ENCODE data around the gene AOPEP.

Gene AOPEP

DNA sequence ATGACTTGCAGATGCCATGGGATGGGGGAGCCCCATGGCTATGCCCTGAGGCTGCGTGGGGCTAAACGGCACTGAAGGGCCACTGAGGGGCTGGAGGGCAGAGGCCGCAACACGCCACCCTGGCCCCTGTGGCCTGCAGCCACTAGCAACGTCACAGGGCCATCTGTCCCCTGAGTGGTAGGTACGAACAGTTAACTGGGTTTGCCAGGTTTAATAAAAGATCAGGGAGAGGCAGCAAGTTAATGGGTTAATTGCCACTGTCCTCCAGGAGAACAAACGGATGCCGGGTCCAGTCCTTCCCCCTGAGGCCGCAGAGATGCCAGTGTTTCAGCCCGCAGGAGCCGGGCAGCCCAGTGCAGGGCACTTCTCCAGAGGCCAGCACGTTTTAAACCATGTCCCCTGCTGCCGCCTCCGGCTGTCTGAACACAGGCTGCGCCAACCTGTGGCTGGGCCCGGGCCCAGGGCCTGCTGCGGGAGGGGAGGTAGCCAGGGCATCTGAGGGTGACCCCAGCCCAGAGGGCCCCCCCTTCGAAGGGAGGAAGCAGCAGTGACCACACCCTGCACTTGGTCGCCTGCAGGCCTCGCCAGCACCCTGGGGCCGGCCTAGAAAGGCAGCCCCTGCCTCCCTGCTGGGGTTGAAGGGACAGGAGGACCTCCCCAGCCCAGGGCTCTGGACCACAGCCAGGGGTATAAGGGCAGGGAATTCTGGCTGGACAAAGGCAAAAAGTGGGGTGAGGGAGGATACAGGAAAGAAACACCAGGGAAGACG, 363.7 kb downstream of the AOPEP start:
- no peak for DNase-seq

DNA sequence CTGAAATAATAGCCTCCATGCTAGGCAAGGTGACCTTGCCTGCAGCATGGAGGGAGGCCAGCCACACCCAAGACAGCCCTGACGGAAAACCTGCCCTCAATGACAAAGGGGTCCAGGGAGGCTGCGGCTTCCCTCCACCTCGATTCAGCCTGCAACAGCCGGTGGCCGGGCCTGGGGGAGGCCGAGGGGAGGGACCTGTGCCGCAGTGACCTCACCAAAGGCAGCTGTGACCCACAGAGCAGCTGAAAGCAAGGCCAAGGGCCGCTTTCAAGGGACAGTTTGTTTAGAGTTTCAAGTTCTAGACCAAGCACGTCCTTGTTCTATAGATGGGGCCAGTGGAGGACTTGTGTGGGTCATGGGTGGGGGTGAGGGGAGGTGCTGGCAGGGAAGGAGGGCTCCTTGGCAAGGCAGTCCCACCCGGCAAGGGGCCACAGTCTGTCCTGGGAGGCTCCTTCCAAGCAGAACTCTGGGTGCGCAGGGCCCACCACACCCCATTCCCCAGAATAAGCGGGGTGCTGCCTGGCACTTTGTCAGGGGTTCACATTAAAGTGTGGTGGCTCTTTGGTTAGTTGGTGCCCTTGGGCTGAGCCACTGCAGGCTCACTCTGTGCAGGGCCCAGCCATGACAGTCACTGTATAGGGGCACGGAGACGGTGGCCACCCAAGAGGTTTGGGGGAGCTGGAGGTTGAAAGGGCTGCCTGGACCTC, 364.5 kb downstream of the AOPEP start:
- no peak for DNase-seq

DNA sequence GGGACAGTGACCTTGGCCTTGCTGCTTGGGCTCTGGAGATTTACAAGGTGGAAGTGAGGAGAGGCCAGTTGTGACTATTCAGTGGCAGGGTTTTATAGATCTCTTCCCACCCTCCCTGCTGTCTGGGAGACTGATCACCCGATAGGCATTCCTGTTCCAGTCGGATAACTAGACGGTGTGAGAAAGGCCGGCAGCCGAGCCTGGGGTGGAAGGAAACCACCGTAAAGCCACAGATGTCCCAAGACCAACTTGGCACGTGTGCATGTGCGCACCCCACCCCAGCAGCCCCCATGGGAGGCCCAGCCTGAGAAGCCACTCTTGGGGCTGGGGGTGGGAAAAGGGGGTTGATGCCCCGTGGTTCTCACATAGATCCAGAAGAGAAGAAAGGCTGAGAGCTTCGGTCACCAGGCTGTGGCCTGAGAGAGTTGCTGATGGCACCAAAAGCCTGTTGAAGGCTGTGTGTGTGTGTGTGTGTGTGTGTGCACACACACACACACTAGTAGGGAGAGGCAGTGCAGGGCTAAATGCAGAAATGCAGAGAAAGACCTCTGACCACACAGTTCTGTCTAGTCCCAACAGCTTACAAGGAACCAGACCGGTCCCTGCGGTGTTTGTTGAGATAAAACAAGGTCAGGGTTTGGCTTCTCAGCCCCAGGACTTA, 365.2 kb downstream of the AOPEP start:
- DNase-seq = no peak

DNA sequence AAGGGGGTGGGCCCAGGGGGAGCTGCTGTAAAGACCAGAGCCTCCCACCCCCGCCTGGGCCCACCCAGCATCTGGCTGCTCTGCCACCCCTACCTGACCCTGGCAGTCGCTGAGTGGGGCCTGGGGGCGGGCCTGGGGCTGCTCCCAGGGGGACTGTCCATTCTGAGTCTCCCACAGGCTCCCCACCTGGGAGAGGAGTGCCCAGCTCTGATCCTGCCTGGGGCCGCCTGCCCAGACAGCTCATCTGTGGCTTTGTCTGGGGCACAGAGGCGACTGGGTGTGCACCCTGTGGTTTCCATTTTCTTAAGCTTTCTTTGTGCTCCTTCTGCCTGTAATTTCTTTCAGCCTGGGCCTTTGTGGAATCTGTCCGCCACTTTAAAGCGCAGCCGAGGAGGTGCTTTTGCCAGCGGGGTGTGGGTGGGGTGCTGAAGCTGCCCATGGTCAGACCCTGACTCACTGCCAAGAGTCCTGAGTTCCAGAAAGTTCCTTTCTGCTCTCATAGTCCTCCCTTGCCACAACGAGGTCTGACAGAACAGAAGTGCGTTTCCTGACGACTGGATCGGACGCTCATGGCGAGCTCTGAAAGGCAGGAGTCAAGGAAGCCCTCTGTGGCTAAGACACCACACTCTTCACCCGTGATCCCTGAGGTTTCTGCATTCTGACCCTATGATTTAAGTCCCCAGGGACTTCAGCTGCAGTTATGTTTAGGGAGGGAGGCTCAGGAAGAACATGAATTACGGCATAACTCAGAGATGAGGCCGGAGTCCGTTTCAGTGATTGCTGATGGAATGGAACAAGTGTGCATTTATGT, 366.0 kb downstream of the AOPEP start:
- no peak for DNase-seq

DNA sequence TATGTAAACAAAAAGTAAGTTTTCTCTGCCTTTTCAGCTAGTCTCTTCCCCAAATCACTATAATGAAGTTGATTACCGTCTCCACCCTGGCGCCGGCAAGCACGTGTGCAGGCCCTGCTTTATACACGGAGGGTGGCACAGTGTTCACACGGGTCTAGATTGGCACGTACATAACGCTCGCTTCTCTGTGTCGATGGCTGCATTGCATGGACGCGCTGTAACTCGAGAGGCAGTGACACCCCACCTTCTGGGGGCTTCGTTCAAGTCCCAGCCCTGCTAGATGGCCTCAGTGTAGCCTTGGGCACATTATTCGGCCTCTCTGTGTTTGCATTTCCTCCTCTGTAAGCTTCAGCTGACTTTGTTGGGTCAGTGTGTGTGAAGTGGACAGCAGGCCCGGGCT, 367.1 kb downstream of the AOPEP start:
- DNase-seq = no peak

DNA sequence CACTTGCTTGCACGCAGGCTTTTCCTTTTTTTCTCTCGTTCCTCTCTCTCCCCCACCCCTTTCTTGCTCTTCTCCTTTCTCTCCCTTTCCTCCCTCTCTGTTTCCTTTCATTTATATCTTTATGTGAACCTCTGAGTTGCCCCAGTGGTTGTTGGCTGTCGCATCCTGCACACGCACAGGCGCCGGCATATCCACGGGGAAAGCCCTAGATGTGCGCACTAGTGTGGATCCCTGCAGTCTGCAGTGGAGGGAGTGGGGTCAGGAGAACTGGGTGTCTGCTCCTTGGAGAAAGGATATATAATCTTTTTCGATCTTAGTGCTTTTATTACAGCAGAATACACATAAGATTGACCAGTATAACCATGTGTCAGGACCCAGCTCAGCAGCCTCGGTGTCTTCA, 367.5 kb downstream of the AOPEP start:
- no peak for DNase-seq

DNA sequence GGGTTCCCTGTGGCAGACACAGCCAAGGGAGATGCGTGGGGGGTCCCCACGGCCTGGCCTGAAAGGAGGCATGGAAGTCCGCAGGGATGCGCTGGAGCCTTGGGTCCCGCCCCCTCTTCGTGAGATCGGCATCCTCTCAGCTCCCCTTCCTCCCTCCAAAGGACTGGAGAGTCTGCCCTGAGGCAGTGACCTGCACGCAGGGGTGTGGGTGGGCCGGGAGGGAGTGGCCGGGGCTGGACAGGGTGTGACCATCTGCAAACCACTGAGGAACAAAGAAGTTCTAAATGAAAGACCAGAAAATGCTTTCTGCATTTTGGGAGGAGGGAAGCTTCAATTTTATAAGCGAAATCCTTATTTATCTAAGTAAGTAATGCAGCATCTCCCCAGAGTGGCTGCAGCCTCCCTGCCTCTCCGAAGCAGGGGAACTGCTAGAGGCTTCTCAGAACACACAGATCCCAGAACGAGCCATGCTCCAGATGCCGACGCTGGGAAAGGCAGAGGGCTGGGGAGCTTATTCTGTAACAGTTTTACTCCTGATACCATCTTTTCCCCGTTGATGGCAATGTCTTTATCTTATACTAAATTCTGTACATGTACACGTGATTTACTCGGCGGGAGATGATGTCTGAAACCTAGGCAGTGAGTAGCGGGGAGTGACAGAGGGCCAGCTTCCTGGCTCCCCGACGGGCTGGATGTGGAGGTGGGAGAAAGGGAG, 369.3 kb downstream of the AOPEP start:
- no peak for DNase-seq

DNA sequence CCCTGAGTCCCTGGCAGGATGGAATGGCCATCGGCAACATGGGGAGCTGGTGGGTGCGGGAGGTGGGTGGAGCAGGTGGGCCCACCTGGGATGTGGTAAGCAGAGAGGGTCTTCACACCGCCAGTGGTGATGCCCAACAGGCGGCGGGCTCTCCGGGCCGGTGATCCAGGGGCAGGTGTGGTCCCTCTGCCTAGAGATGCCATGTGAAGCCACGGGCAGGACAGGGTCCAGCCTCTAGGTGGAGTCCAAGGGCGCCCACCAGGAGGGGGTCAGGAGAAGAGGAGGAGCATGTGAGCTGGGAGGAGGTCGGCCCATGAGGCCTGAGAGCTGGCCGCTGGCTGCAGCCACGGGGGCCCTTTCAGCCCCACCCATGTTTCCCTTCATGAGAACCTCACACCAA, 369.9 kb downstream of the AOPEP start:
- no peak for DNase-seq

DNA sequence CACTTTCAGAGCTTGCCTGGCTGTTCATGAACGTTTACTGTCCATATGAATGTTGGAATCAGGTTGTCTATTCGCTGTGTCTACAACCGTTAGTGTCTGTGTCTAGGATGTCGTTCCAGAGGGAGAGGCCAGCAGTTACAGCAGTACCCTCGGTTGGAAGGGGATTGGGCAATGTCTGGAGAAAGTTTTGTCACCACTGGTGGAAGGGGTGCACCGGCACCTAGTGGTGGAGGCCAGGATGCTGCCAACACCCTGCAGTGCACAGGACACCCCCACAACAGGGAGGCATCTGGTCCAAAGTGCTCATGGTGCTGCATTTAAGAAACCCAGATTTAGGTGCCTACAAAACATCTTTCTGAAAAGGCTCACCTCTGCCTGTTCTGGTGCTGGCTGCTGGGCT, 370.3 kb downstream of the AOPEP start:
- no peak for DNase-seq

DNA sequence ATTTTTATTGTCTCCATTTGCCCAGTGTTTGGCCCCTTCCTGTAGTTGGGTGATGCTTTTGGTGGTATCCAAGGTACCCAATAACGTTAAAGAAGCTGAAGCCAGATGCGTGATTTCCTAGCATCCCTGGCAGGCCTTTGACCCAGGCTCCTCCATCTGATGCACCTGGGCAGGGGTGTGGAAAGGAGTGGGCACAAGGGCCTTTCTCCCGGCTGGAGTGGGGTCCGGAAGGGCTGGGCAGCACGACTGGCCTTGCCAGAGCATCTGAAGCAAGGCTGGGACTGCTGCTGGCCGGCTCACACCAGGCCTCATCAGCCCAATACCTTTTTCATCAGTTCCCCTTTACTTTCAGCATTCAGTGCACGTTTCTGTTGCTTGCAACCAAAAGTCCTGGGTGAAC, 370.8 kb downstream of the AOPEP start:
- no peak for DNase-seq

DNA sequence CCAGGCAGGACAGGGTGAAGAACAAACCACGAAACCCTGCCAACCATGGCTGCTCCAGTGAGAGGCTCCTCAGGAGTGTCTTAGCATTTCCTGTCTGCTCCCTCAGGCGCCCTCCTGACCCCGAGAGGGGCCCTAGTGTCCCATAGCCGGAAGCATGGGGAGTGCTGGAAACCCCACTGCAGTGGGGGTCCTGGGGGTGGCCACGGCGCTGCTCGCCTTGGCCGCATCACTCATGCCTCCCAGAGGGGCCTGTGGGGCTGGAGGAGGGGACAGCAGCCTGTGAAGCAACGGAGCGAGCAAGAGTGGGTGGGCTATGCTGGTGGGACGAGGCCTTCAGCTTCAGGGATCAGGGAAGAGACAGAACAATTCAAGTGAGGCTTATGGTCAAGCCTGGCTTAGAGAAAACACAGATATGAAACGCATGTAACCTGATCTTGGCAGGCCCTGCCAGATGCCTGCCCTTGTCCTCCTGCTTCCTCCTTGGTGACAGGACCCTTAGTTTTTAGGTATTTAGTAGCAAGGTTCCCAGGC, 372.0 kb downstream of the AOPEP start:
- no peak for DNase-seq

DNA sequence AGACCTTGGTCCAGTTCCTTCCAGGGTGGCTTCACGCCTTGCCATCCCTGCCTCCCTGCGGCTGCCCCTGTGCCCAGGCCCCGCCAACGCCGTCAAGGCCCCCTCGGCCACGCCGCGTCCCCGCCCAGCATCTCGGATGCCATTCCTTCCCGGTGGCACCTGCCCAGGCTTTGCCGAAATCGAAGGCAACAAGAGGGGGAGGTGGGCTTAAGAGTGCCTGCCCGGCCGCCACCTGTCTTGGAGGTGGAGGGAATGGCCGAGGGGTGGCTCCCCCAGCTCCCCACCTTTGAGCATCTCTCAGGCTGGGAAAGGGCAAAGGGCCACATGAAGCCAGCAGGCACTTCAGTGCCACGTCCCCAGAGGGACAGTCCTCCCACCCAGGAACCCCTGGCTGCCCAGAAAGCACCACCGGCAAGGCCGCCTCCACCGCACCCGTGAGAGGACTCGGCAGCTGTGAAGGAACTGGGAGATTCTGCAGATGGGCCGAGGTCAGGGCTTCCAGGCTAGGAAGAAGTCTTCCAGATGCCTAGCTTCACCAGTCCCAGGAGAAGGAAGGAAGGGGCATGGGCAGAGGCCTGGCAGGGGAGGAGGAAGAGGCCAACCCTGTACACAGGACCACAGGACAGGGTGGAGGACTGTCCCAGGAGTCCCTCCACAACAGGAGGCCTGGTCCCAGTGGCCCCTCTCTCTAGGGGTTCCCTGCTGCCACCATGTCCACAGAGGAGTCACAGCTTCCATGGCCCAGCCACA, 373.0 kb downstream of the AOPEP start:
- DNase-seq = no peak

DNA sequence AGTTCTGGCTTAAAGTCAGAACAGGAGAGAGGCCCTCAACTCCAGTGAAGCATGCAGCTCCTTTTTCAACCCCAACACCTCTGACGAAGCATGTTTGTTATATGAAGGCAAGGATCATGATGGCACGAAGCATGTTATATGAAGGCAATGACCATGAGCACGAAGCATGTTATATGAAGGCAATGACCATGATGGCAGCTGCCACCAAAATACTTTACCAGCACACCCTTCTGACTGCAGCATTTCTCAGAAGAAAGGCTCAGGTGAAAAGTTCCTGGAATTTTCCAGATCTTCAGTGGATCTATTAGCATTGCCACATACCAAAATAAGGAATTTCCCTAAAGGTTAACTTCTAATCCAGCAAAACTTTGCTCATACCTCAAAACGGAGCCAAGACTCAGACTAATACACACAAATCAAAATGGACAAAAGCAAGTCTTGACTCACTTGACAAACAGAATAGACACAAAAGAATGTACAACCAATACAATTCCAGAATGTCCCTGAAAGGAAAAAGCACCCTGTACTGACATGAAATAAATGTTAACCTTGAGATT, 373.6 kb downstream of the AOPEP start:
- no peak for DNase-seq

DNA sequence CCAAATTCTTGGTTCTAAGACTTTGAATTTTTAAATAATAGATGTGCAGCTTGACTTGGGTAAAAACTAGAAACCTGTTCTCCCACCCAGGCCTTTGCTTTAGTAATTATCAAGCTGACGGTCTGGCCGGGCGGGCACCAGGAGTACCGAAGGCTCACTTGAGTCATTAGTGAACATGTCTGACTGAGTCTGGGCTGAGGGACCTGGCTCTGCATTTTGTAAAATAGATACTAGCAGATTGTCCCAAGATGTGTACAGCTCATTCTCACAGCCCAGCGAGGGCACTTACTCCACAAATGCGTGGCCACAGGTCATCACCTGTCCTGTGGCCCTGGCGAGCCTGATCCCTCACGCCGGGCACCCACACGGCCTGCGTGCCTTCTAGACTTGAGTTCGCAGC, 374.8 kb downstream of the AOPEP start:
- no peak for DNase-seq

DNA sequence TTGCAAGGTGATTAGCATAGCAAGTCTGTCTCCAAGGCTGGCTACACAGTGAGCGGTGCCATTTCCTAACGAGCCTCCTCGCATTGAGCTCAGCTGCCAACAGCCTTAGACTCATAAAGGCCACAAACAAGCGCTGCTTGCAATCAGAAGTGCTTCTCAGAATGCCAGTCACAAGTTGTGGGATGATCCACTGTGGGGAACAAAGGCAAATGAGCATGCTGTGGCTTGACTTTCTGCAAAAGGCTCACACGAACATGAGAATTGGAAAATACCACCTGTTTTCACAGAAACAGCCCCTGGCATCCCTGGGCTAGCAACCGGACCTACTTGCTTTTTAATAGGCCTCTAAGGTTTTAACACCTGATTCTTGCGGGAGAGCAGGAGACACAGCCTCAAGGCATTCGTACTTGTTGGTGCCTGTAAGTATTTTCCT, 375.5 kb downstream of the AOPEP start:
- no peak for DNase-seq

DNA sequence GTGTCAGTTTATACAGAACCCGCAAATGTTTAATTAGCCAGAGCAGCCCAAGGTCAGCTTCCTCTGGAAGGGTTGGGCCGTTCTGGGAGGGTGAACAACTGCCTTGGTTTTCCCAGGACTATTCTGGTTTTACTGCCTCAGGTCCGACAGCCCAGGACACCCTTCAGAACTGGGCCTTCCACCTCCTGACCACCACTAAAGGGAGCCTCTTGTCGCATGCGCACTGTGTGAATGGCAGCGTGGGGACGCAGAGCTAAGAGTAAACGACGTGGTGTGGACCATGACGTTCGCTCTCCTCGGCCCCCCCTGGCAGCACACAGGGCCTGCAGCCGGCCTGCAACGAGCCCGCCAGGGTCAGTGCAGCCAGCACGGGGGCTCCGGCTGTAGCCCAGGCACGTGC, 376.1 kb downstream of the AOPEP start:
- DNase-seq = no peak

DNA sequence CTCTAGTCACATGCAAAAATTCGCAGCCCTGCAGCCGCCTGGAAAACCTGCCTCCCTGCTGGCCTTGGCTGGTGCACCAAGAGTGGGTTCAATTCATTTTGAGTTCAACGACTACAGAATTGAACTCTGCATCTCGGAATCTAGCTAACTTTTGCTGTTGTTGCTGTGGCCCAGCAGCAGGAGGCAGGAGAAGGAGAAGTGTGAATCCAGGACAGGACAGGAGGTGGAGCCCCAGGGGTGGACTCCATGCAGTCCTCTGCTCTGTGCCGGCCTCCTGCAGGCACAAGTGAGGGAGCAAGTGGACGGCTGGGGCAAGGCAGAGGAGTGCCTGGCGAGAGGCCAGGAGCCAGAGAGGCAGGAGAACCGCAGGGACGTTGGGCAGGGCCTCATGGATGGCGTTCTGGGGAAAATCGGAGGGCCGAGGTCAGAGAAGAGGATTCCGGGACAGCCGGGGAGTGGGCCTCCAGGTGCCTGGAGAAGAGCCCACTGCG, 376.8 kb downstream of the AOPEP start:
- no peak for DNase-seq

DNA sequence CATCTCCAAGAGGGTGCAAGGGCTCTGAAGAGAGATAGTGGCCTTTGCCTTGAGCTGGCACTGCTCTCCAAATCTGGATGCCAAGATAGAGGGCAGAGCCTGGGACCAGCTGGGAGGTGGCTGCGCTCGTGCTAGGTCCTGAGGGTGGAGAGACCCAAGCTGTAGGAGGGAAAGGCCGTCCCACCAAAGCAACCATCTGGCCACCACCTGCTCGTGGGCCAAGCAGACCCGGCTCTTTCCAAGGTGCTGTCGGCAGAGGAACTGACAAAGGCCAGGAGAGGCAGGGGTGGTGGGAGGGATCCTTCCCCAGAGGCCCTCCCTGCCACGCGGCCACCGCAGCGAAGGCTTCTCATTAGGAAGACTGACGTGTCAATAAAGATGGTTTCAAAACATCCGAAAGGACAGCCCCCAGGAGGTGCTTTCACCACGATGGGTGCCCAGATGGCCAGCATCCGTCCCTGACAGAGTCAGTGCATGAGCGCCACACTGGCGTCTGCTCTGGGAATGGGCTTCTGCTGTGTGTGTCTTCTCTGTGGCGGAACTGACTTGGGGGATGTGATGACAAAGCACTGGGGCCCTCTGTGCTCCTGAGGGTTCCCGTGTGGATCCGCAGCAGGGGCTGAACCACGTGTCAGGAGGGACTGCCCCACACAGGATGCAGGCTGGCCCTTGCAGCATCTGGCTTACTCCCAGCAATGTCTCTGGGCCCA, 377.5 kb downstream of the AOPEP start:
- DNase-seq = no peak

DNA sequence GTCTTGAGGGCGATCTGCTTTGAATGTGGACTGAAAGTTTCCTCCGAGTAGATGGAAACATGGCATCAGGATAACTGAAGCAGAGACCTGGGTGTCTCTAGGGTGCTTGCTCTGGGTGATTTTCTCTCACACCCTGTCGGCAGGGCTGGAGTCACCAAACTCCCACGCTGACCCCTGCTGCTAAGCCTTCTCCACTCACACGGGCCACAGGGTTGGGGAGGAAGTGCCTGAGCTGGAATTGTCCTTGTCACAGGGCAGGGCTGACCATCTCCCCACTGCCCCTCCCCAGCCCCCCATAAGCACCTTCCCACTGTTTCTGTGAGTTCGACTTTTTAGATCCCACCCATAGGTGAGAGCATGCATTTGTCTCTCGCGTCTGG, 378.1 kb downstream of the AOPEP start:
- no peak for DNase-seq

DNA sequence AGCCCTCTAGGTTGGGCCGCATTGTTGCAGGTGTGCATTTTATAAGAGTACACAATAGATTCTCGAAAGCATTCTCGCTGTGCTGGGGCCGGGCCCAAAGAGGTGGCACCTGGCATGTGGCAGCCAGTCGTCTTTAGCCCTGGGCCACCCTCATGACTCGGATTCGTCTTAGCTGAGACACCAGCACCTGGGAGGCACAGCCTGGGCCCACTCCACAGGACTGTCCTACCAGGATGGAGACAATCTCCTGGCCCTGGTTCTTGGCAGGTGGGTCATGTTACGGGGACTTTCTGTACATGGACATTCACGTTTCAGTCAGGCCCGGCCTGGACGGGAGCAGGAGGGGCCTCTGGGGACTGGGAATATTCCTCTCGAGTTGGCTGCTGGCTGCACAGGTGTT, 378.5 kb downstream of the AOPEP start:
- no peak for DNase-seq

All from RPMI8226 (cell line).